KOPT-K1 (cell line): Measurements from ENCODE around the gene GGA3.

Experiments used
- H3K27ac ChIP-seq: fragments of 200-600 bp; sonication (generic); 2 replicates; pipeline ENCODE4 v1.5.1; 2016; ENCODE audit warnings: antibody characterized with exemption, mild to moderate bottlenecking, low read depth, low read length; ENCODE audit not compliant: poor library complexity, severe bottlenecking
- H3K36me3 ChIP-seq: fragments of 200-600 bp; sonication (generic); 2 replicates; pipeline ENCODE4 v1.5.1; 2017; ENCODE audit warnings: antibody characterized with exemption, mild to moderate bottlenecking, low read length, moderate library complexity; ENCODE audit not compliant: insufficient read depth
- H3K9me3 ChIP-seq: fragments of 200-600 bp; sonication (generic); 2 replicates; pipeline ENCODE4 v1.5.1; 2017; ENCODE audit warnings: antibody characterized with exemption, low read length, mild to moderate bottlenecking; ENCODE audit not compliant: insufficient read depth, poor library complexity, severe bottlenecking

GGA3 gene

GRCh38 chr17:75242461-75243042 is 18.9 kb downstream of the GGA3 start:
- no peak overlapping the region for H3K27ac ChIP-seq
- H3K36me3 ChIP-seq = peaks cover 99% of the 10 kb centered on the region
- no peaks in the 10 kb centered on the region for H3K9me3 ChIP-seq

- Histone ChIP-seq H3K9me3 (no peaks in the 10 kb centered on the region), H3K36me3 (peaks cover 100% of the 10 kb centered on the region), H3K27ac (no peak overlapping the region)
Measured at GRCh38 chr17:75241996-75242460, 19.4 kb downstream of the GGA3 start.

GRCh38 chr17:75241502-75241901 is 19.9 kb downstream of the GGA3 start:
- Histone ChIP-seq H3K9me3 (no peaks in the 10 kb centered on the region), H3K36me3 (peaks cover 100% of the 10 kb centered on the region), H3K27ac (no peak overlapping the region)

DNA sequence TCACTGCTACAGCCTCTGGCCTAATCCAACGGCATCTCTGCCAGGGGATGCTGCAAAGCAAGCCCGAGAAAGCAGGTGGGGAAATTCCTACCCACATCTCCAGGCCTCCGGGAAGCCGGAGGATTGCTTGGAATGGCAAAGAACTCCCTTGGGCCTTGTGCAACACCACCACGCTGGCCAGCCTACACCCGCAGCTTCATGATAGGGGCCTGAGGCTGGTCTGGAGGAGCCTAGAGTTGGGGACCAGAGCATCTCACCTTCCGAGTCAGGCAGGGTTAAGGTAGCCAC is 20.3 kb downstream of the GGA3 start:
- H3K36me3 ChIP-seq = peaks cover 100% of the 10 kb centered on the region
- no peaks in the 10 kb centered on the region for H3K9me3 ChIP-seq
- no peak overlapping the region for H3K27ac ChIP-seq

DNA sequence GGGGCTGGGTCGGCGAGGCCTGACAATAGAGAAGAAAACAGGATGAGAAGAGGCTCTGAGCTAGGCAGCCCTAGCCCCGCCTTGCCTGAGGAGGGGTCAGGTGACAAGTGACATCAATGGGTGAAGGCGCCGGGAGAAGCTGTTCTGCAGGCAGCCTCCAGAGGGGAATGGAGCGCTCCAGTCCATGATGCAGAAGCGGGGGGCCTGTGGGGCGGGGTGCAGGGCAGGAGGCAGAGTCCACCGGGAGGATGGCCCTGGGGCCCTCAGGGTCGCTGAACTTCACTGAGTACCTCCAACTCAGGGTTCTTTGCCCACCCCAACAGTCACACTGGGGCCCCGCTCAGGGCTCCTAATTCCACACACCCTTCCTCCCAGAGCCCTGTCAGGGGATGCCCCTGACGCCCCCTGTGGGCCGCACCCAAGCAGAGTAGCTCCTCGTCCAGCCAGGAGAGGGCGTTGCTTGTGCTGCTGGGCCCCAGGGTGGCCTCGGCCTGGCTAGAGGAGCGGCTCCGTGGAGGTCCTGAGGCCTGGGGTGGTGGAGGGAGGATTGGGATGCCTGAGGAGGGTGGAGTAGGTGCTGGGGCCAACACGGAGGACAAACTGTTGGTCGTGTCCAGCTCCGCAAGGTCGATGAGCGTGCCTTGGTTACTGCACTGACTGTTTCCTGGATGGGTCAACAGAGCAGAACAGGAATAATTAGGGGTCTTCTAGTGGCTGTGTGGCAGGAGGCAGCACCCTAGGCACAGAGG is 20.8 kb downstream of the GGA3 start:
- H3K9me3 ChIP-seq = no peaks in the 10 kb centered on the region
- peaks cover 100% of the 10 kb centered on the region for H3K36me3 ChIP-seq
- no peak overlapping the region for H3K27ac ChIP-seq

DNA sequence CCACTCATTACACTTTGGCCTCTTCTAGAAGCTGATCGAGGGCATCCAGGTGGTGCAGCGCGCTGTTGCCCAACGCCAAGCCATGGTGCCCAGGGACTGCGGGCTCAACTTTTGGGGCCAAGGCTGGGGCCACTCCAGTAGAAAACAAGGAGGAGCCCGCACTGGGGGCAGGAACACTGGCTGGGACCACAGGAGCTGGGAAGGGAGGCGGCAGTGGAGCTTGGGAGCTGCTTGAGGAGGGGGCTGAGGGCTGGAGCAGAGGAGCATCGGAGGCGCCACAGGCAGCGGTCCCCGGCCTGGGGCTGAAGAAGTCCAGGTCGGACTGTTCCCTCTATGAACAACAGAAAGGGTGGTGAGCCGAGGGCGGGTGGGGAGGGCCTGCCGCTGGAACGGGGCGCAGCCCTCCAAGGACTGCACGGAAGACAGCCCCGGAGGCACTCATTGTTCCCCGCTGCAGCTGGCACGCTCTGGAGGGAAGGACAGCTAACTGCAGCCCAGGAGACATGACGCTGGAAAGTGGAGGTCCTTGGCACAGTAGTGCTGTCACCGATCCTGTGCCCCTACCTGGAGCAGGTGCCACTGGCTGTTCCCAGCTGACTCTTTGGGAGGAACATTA is 21.5 kb downstream of the GGA3 start:
- peaks cover 100% of the 10 kb centered on the region for H3K36me3 ChIP-seq
- H3K9me3 ChIP-seq = no peaks in the 10 kb centered on the region
- H3K27ac ChIP-seq = no peak overlapping the region

- H3K36me3 ChIP-seq = peaks cover 100% of the 10 kb centered on the region
- no peaks in the 10 kb centered on the region for H3K9me3 ChIP-seq
- no peak overlapping the region for H3K27ac ChIP-seq
Measured at GRCh38 chr17:75239214-75239613, 22.2 kb downstream of the GGA3 start.

- Histone ChIP-seq H3K36me3 (peaks cover 100% of the 10 kb centered on the region), H3K27ac (no peak overlapping the region), H3K9me3 (no peaks in the 10 kb centered on the region)
Measured at GRCh38 chr17:75238684-75239191, 22.7 kb downstream of the GGA3 start.

DNA sequence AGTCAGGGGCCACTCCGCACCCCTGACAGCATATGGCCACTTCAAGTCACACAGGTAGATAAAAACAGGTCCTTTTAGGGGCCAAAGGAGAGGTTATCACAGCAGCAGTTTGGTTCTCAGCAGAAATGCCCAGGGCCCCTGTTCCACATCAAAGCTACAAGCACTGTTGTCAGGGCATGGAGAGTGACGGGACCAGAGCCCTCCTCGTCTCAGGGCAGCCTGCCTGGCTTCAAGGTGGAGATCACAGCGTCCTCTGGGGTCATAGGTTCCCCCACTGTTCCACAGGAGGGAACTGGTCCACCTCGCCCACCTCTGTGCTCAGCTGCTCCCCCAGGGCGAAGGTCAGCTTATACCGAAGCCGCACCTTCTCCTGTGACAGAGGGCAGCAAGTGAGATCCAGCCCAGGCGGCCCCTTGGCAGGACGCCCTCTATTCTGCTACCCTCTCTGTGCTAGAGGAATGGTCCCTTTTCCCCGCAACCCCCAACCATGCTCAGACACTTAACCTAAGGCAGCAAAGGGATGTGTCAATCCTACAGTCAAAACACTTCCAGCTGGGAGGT is 23.3 kb downstream of the GGA3 start:
- Histone ChIP-seq H3K36me3 (peaks cover 100% of the 10 kb centered on the region), H3K9me3 (no peaks in the 10 kb centered on the region), H3K27ac (no peak overlapping the region)

DNA sequence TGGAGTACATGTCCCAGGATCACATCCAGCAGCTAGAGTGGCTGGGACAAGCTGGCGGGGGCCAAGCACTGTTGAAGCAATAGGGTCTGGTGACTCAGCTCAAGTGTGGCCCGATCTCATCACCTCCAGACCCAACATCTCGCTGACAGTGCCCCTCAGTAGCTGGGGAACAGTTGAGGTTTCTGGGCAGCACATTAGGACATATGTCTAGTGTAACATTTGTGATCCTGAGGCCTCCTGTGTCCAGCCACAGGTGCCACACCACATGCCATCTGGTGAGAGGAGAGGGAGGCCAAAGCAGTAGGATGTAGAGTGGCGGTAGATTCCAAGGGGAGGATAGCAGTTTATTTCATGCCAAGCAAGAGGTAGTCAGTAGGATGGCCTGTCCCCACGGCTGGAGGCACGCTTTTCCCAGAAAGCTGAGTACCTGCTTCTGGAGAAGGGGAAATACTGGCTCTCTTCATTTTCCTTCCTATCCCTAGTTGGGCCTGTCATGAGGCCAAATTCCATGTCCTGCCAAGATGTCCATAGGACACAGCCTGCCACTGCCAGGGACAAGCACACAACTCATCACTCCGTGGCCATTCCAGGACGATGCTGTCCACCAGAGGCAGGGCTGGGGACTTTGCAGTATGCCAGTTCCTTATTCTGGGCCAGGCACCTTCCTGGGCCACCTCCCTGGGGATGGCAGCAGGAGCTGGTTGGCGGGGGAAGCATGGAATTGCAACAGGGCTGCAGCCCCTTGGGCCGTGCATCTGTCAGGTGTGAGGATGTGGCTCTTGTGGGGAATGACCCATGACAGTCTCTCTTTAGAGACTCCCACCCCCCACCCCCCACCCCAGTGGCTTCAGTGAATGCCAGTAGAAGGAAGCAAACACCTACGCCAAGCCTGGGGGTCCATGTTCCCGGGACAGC is 24.0 kb downstream of the GGA3 start:
- no peak overlapping the region for H3K27ac ChIP-seq
- peaks cover 100% of the 10 kb centered on the region for H3K36me3 ChIP-seq

GRCh38 chr17:75232786-75233185 is 28.6 kb downstream of the GGA3 start:
- Histone ChIP-seq H3K36me3 (peaks cover 100% of the 10 kb centered on the region), H3K9me3 (no peaks in the 10 kb centered on the region)

More for the DNA sequence above, 24.0 kb downstream of the GGA3 start:
- H3K9me3 ChIP-seq = no peaks in the 10 kb centered on the region

GRCh38 chr17:75231741-75232464 is 29.5 kb downstream of the GGA3 start:
- Histone ChIP-seq H3K36me3 (peaks cover 100% of the 10 kb centered on the region), H3K27ac (no peak overlapping the region), H3K9me3 (no peaks in the 10 kb centered on the region)

More at GRCh38 chr17:75232786-75233185, 28.6 kb downstream of the GGA3 start:
- no peak overlapping the region for H3K27ac ChIP-seq

DNA sequence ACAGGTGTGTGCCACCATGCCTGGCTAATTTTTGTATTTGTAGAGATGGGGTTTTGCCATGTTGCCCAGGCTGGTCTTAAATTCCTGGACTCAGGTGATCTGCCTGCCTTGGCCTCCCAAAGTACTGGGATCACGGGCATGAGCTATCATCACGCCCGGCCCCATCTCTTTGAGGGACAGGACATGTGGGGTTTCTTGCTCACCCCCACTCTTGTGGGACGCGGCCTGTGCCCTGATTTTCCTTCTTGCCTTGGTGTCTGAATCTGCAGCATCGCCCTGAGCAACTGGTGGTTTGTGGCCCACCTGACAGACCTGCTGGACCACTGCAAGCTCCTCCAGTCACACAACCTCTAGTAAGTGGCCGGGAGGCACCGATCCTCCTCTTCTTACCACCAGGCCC is 30.3 kb downstream of the GGA3 start:
- H3K36me3 ChIP-seq = peaks cover 100% of the 10 kb centered on the region
- H3K27ac ChIP-seq = no peak overlapping the region
- no peaks in the 10 kb centered on the region for H3K9me3 ChIP-seq

GRCh38 chr17:75228847-75229246 is 32.6 kb downstream of the GGA3 start:
- Histone ChIP-seq H3K9me3 (no peaks in the 10 kb centered on the region), H3K27ac (no peak overlapping the region), H3K36me3 (peaks cover 100% of the 10 kb centered on the region)
